GM19240 (cell line): ENCODE data around the gene TMEM273.

Experiments
- DNase-seq: peaks from one replicate; pipeline ENCODE4 v3.0.0; 2011; ENCODE audit warnings: low spot score; ENCODE audit not compliant: insufficient read length

Gene TMEM273

DNA sequence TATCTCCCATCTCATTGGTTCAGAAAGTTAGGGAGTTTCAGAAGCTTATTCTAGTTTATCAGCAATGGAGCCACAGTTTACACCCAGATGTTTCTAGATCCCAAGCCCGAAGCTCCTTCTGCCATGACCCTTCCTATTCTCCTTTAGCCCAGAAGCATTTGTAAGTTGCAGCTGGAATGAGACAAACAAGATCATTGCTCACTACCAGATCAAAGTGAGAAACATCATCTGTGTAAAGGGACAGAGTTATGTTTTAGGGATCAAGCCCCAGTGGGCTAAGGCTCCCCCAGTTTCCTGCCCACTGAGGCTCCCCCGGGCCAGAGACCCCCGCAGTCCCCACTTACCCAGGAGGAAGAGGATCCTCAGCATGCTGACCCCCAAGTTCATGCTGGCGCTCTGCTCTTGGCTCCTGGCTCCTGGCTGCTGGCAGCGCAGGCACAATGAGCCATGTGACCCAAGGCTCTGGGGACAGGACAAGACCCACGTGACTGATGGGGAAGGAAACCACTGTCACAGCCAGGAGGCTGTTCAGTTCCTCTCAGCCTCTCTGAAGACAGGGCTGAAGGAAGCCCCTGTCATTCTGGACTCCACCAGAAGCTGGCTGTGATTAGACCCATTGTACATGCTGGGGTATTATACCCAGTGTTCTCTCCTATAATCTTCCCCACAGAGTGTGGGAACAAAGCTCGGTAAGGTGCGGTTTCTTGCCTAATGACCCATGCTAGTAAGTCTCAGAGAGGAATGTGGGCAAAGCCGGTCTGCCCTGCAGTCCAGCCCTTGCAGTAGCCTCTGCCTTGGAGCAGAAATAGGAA, at the start of gene TMEM273:
TMEM273 (minus strand) TSS at position 442 of the 812 bp plus-strand sequence; CDS start at position 387, 55 bp downstream.
- no peak for DNase-seq

DNA sequence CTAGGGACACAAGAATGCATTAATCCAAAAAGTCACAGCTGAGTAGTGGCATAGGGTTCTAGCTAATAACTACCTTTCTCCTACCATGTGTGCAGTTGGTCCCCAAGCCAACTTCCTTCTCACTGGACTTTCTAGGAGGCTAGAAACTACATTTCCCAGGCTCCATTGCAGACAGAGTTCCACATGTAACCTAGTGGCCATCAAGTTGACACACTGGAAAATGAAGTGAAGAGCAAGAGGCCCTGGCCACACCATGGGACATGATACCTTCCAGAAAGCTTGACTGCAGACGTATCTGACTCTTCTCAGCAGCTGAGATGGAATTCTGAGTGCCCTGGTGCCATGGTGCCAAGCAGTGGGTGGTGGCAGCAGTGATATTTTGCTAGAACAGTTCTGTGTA, 49.8 kb upstream of the TMEM273 start:
- no peak for DNase-seq

DNA sequence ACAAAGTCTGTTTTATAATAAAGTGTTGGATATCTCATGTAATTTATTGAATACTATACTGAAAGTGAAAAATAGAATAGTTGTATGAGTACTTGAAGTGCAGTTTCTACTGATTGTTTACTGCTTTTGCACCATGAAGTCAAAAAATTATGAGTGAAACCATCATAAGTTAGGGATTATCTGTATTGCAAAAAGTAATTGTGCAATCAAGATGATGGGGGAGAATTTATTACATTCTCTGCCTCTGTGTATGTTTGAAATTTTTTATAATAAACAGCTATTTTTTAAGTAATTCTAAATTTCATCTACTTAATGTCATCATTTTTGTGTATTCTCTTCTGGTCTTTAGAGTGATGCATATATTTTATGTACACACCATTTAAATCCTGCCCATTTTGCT, 47.2 kb upstream of the TMEM273 start:
- no peak for DNase-seq

- no peak for DNase-seq
These were observed 43.1 kb upstream of the TMEM273 start for GRCh38 chr10:49231086-49231820.

GRCh38 chr10:49230004-49230403, 41.8 kb upstream of the TMEM273 start:
- DNase-seq = no peak

- DNase-seq = no peak
These were observed 40.5 kb upstream of the TMEM273 start for GRCh38 chr10:49228677-49229076.

- no peak for DNase-seq
These were observed 39.2 kb upstream of the TMEM273 start for GRCh38 chr10:49227406-49227805.

DNA sequence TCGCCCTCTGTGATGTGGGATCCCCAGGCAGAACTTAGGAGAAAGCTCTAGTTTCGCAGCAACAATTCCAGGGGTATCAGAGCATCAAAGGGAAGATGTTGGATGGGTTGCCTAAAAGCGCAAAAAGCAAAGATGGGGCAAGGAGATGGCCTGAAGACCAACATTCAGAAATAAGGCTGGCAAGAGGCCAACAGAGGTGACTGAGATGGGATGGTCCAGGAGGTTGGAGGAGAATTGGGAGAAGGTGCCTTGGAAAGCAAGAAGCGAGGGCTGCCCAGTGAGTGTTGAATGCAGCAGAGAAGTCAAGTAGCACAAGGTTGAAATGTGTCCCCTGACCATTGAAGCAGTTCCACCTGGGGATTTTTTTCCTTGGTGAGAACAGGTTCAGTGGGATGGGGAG, 38.4 kb upstream of the TMEM273 start:
- no peak for DNase-seq

- no peak for DNase-seq
These were observed 37.2 kb upstream of the TMEM273 start for GRCh38 chr10:49225218-49225876.

- no peak for DNase-seq
These were observed 35.0 kb upstream of the TMEM273 start for GRCh38 chr10:49223205-49223604.

DNA sequence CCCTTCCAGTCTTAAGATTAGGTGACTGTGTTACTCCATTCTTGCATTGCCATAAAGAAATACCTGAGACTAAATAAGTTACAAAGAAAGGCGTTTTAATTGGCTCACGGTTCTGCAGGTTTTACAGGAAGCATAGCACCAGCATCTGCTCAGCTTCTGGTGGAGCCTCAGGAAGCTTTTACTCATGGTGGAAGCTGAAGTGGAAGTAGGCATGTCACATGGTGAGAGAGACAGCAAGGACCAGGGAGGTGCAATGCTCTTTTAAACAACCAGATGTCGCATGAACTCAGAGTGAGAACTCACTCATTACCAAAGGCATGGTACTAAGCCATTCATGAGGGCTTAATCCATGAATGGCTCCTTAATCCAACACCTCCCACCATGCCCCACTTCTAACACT, 34.0 kb upstream of the TMEM273 start:
- DNase-seq = no peak

DNA sequence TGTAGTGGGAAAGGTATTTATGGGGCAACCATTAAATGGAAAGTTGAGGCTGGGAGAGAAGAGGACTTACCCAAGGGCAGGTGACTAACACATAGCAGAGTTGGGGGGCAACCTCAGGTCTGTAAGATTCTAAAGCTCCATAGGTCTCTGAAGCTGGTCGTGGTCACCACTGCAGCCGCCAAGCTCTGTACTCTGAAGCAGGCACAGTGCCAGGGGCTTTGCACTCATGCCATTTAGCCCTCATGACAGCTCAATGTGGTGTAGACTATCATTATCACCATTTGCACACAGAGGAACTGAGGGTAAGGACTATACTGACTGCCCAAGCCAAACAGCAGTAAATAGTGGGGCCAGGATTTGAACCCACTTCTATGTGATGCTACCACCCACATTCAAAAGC, 32.5 kb upstream of the TMEM273 start:
- DNase-seq = no peak

GRCh38 chr10:49220031-49220430, 31.8 kb upstream of the TMEM273 start:
- DNase-seq = no peak

DNA sequence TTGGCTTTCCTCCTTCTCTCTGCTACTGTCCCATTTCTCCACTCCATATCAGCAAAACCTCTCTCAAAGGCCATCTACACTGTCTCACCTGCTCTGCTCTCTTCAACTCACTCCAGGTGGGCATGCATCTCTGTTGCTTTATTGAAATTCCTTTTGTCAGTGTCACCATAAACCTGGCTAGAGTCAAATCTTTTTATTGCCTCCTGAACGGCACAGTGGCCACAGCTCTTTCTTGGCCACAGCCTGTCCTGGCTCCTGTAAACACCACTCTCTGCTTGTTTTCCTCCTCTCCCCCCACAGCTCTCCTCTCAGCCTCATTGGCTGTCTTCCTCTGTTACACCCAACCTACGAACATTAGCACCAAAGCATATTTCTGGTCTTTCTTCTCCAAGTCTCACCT, 31.1 kb upstream of the TMEM273 start:
- DNase-seq = no peak

- no peak for DNase-seq
These were observed 30.3 kb upstream of the TMEM273 start for GRCh38 chr10:49218480-49218879.

GRCh38 chr10:49217645-49218044, 29.5 kb upstream of the TMEM273 start:
- no peak for DNase-seq

- DNase-seq = no peak
These were observed 25.0 kb upstream of the TMEM273 start for GRCh38 chr10:49213211-49213610.

DNA sequence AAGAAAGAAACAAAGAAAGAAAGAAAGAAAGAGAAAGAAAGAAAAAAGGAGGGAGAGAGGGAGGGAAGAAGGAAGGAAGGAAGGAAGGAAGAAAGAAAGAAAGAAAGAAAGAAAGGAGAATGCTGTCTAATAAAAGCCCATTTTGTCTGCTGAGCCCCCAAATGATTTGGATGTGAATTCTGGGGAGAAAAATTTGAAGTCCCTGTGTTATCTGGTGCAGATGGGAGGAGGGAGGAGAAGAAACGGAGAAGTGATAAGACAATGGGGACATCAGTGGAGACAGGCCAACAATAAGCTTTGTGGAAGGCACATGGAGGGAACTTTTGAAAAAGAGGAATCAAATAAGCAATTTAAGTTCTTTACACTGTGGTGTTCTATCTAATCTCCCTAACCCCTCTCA, 24.6 kb upstream of the TMEM273 start:
- no peak for DNase-seq

DNA sequence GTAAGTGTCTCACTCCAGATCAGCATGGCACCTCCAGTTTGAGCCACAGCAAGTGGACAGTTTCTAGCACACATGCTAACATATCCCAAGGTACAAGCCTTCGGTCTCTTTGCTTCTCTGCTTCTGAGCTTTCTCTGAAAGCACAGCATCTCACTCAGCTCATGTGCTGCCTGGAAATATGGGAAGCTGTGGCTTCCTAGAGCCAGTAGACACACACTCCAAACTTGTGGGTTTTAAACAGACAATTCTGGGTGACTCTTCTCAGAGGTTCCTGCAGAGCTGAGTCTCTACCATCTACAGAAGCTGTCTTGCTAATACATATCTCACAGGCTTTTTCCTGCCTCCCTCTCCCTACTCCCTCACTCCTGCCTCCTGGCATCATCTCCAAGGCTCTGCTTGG, 23.9 kb upstream of the TMEM273 start:
- DNase-seq = no peak

GRCh38 chr10:49208996-49209395, 20.8 kb upstream of the TMEM273 start:
- DNase-seq = no peak

DNA sequence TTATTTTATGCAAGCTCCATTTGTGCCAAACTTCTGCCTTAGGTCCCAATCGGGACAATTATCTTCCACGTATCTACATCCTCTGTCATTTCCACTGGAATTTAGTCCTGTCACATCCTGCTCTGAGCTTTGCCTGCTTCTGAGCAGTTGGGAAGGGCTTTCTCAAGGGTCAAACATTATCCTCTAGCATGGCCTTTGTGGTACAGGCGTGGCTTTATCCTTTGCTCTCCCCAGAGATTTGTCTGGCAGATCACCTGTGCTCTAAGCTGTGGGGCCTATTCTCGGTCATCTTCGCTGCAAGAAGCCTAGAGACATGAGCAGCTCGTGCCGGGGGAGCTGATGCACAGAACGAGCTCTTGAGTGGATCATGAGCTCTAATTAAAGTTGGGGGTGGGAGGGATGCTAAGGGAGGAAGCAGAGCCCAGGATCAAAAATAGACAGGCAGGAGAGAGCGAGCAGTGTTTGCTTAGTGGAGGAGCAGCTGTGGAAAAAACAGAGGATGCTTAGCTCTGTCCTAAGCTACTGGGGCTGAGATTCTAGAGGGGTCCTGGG, 19.8 kb upstream of the TMEM273 start:
- DNase-seq = no peak

DNA sequence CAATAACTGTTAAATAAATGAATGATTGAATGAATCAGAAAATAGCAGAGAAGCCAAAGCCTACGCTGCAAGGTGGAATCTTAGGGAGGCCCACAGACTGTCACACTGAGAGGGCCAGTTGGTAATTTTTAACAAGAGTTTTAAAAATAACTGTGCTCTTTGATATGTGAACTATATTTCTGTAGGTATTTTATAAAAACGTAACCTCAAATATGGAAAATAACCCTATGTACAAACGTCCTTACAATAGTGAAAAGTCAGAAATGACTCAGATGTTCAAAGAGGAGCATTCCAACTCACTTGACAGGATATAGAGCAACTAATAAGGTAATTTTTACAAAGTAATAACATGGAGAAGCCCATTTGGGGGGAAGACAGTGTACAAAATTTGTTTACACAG, 18.9 kb upstream of the TMEM273 start:
- no peak for DNase-seq
